ENCODE results near the gene ERICH3.
A peak's percentile ranks its signal among the peaks of the same experiment; 100 is the strongest.

The ERICH3 gene

DNA sequence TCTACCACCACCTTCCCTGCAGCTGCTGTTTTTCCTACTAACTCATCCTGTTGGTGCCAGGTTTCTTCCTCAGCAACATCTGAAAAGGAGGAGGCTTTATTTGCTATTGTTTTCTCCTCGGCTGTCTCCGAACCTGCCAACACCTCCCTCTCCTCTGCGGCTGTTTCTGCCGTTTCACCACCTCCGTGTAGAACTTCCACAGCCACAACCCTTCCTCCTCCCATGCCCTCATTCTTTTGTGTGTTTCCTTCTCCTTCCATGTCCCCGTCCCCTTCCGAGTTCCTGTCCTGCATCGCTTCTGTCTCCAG is 102.1 kb downstream of the ERICH3 start:
- no peak for DNase-seq
- Histone ChIP-seq H3K4me3 (ENCODE audit: low read length) (no peak overlapping the region), H3K23ac (ENCODE audit: low read length) (no peak overlapping the region), H3K36me3 (ENCODE audit: control insufficient read depth, insufficient read depth, low read length) (no peaks in the 10 kb centered on the region), H2BK120ac (ENCODE audit: low read depth, low read length) (no peak overlapping the region), H3K4ac (ENCODE audit: low read depth, low read length) (no peak overlapping the region), H3K18ac (ENCODE audit: low read length) (no peak overlapping the region), H3K27ac (ENCODE audit: low read depth, low read length) (no peak overlapping the region), H3K79me2 (ENCODE audit: control insufficient read depth, insufficient read depth, low read length) (no peaks in the 10 kb centered on the region), H4K8ac (ENCODE audit: low read depth, low read length) (no peak overlapping the region), H2AK5ac (ENCODE audit: low read length) (no peak overlapping the region), H4K5ac (ENCODE audit: low read length) (no peak overlapping the region), H3K9ac (ENCODE audit: low read length) (no peak overlapping the region), H3K27me3 (ENCODE audit: insufficient read depth, low read length, poor library complexity) (no peaks in the 10 kb centered on the region), H2BK15ac (replicated peaks; ENCODE audit: low read depth) (no peak overlapping the region), H3K56ac (ENCODE audit: low read length) (no peak overlapping the region), H3K4me2 (ENCODE audit: low read length) (no peak overlapping the region), H3K4me1 (ENCODE audit: control insufficient read depth, low read depth, low read length) (no peaks in the 10 kb centered on the region), H3K79me1 (ENCODE audit: low read length) (no peaks in the 10 kb centered on the region), H2BK5ac (ENCODE audit: low read length) (no peak overlapping the region)
- no CpG with 5 or more reads among the region's 8 CpGs for WGBS (ENCODE audit: extremely low coverage, insufficient coverage, low lambda C conversion rate)

DNA sequence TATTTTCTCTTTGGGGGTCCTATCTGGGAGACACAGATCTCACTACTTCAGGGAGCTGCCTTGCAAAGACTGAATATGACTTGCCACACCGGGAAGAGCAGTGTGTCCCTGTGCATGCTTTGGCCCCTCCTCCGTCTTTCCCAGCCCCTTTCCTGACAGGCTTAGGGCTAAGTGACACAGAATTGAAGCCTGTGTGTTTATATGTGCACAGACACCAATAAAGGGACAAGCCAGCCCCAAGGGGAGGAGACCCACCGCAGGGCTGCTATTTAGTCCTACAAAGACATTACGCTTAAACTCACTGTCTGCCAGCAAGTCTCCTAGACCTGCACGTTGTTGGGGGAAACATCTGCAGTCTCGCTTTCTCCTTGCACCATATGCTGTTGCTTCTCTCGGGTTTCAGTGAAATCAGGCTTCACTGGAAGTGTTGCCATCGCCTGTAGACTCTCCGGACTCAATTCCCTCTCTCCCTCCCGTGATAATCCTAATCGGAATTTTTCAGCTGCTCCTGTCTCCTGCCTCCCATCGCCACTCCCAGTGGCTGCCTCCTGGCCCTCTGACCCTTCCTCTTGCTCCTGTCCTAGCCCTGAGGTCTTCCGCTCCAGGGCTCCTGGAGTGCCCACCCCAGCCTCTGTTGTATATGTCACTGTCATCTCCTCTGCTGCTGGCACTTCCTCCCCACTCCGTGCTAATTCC is 102.6 kb downstream of the ERICH3 start:
- Histone ChIP-seq H4K5ac (ENCODE audit: low read length) (no peak overlapping the region), H3K4me3 (ENCODE audit: low read length) (no peak overlapping the region), H3K4ac (ENCODE audit: low read depth, low read length) (no peak overlapping the region), H3K27me3 (ENCODE audit: insufficient read depth, low read length, poor library complexity) (no peaks in the 10 kb centered on the region), H3K79me1 (ENCODE audit: low read length) (no peaks in the 10 kb centered on the region), H2BK5ac (ENCODE audit: low read length) (no peak overlapping the region), H4K8ac (ENCODE audit: low read depth, low read length) (no peak overlapping the region), H3K9ac (ENCODE audit: low read length) (no peak overlapping the region), H2BK120ac (ENCODE audit: low read depth, low read length) (no peak overlapping the region), H3K18ac (ENCODE audit: low read length) (no peak overlapping the region), H3K27ac (ENCODE audit: low read depth, low read length) (no peak overlapping the region), H3K56ac (ENCODE audit: low read length) (no peak overlapping the region), H3K23ac (ENCODE audit: low read length) (no peak overlapping the region), H3K4me2 (ENCODE audit: low read length) (no peak overlapping the region), H3K79me2 (ENCODE audit: control insufficient read depth, insufficient read depth, low read length) (no peaks in the 10 kb centered on the region), H3K36me3 (ENCODE audit: control insufficient read depth, insufficient read depth, low read length) (no peaks in the 10 kb centered on the region), H2AK5ac (ENCODE audit: low read length) (no peak overlapping the region), H2BK15ac (replicated peaks; ENCODE audit: low read depth) (no peak overlapping the region), H3K4me1 (ENCODE audit: control insufficient read depth, low read depth, low read length) (no peaks in the 10 kb centered on the region)
- peak; percentile 13 for DNase-seq
- no CpG with 5 or more reads among the region's 14 CpGs for WGBS (ENCODE audit: extremely low coverage, insufficient coverage, low lambda C conversion rate)

DNA sequence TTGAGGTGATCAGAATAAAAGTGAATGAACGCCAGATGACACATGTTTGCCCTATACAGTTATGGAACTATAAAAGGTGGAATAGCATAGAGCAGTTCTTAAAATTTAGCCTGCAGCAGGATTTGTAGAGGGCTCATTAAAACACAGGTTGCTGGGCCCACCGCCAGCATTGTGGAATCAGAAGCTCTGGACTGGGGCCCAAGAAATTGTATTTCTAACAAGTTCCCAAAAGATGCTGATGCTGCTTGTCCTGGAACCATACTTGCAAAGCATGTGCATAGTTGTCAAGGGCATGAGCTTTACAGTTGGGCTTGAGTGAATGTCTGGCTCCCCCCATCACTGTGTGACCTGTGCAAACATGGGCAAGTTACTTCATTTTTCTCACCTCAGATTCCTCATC is 123.7 kb downstream of the ERICH3 start:
- H2BK120ac ChIP-seq (ENCODE audit: low read depth, low read length), result no peak overlapping the region
- no peaks in the 10 kb centered on the region for H3K4me1 ChIP-seq (ENCODE audit: control insufficient read depth, low read depth, low read length)
- H4K8ac ChIP-seq (ENCODE audit: low read depth, low read length), result no peak overlapping the region
- H3K4ac ChIP-seq (ENCODE audit: low read depth, low read length), result no peak overlapping the region
- no peak for DNase-seq
- no peak overlapping the region for H3K4me3 ChIP-seq (ENCODE audit: low read length)
- H3K18ac ChIP-seq (ENCODE audit: low read length), result no peak overlapping the region
- H3K4me2 ChIP-seq (ENCODE audit: low read length), result no peak overlapping the region
- no peaks in the 10 kb centered on the region for H3K79me1 ChIP-seq (ENCODE audit: low read length)
- no peaks in the 10 kb centered on the region for H3K79me2 ChIP-seq (ENCODE audit: control insufficient read depth, insufficient read depth, low read length)
- no peak overlapping the region for H2BK5ac ChIP-seq (ENCODE audit: low read length)
- no peak overlapping the region for H2AK5ac ChIP-seq (ENCODE audit: low read length)
- no peaks in the 10 kb centered on the region for H3K36me3 ChIP-seq (ENCODE audit: control insufficient read depth, insufficient read depth, low read length)
- no peak overlapping the region for H4K5ac ChIP-seq (ENCODE audit: low read length)
- no CpG with 5 or more reads among the region's 2 CpGs for WGBS (ENCODE audit: extremely low coverage, insufficient coverage, low lambda C conversion rate)
- H3K56ac ChIP-seq (ENCODE audit: low read length), result no peak overlapping the region
- no peak overlapping the region for H3K23ac ChIP-seq (ENCODE audit: low read length)
- no peak overlapping the region for H3K9ac ChIP-seq (ENCODE audit: low read length)
- no peaks in the 10 kb centered on the region for H3K27me3 ChIP-seq (ENCODE audit: insufficient read depth, low read length, poor library complexity)
- no peak overlapping the region for H3K27ac ChIP-seq (ENCODE audit: low read depth, low read length)
- H2BK15ac ChIP-seq (replicated peaks; ENCODE audit: low read depth), result no peak overlapping the region

DNA sequence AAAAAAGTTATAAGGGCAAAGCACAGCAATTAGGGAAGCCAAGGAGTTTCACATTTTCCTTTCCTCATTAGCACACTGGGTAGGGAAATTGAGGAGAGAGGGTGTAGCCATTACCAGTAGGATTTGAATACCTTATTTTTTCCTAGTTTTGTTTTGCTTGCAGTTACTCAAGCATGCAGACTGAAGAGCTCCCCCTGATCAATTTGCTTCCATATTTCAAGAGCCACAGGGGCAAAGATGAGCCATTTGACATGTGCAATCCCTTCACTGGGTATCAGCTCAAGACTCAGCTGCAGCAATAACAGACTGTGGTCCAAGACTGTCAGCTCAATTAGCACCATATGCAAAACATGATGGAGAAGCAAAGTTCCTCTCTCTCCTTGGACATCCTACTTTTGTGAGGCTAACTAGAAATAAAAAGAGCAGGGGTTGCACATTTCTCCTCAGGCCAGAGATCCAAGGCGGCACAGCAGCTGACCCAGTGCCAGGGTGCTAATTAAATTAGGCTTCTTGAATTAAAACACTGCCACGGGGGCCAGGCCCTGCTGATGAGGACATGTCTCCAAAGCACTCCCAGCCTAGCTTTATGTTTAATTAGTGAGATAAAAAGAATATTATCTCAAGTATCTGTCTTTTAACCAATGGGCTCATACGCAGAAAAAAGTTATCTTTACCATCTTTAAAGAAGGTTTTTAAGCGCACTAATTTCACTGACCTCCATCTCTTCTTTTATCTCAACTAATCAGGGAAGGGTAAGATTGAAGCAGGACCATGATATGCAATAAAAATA is 124.4 kb downstream of the ERICH3 start:
- Histone ChIP-seq H3K27ac (ENCODE audit: low read depth, low read length) (no peak overlapping the region), H2BK5ac (ENCODE audit: low read length) (no peak overlapping the region)
- WGBS (ENCODE audit: extremely low coverage, insufficient coverage, low lambda C conversion rate), result no CpG with 5 or more reads among the region's 4 CpGs

DNA sequence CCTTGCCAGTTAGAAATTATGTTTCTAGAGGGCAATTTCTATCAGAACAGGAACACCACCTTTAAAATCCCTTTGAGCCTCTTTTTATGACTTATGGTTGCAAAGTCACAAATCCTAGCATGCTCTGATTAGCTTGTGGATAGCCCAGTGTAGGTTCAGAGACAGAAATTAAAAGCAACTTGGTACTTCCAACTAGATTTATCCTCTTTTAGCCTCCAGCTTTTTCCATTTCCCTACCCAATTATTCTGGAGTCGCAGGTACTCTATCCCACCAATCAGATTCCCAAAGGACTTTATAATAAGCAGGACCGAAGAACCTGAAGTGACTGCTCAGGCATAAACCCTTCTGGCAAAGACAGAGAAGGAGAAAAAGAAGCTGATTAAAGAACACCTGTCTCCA is 127.8 kb downstream of the ERICH3 start:
- H3K4me1 ChIP-seq (ENCODE audit: control insufficient read depth, low read depth, low read length), result no peaks in the 10 kb centered on the region
- no peak overlapping the region for H2AK5ac ChIP-seq (ENCODE audit: low read length)
- WGBS (ENCODE audit: extremely low coverage, insufficient coverage, low lambda C conversion rate), result no CpG with 5 or more reads among the region's 2 CpGs
- H2BK5ac ChIP-seq (ENCODE audit: low read length), result no peak overlapping the region
- H3K4ac ChIP-seq (ENCODE audit: low read depth, low read length), result no peak overlapping the region
- H3K79me2 ChIP-seq (ENCODE audit: control insufficient read depth, insufficient read depth, low read length), result no peaks in the 10 kb centered on the region
- H4K5ac ChIP-seq (ENCODE audit: low read length), result no peak overlapping the region
- H2BK15ac ChIP-seq (replicated peaks; ENCODE audit: low read depth), result no peak overlapping the region
- H3K23ac ChIP-seq (ENCODE audit: low read length), result no peak overlapping the region
- no peak overlapping the region for H4K8ac ChIP-seq (ENCODE audit: low read depth, low read length)
- no peaks in the 10 kb centered on the region for H3K79me1 ChIP-seq (ENCODE audit: low read length)
- H3K4me2 ChIP-seq (ENCODE audit: low read length), result no peak overlapping the region
- no peak overlapping the region for H3K9ac ChIP-seq (ENCODE audit: low read length)
- no peaks in the 10 kb centered on the region for H3K27me3 ChIP-seq (ENCODE audit: insufficient read depth, low read length, poor library complexity)
- no peaks in the 10 kb centered on the region for H3K36me3 ChIP-seq (ENCODE audit: control insufficient read depth, insufficient read depth, low read length)
- no peak overlapping the region for H3K56ac ChIP-seq (ENCODE audit: low read length)
- no peak overlapping the region for H3K4me3 ChIP-seq (ENCODE audit: low read length)
- no peak overlapping the region for H3K18ac ChIP-seq (ENCODE audit: low read length)
- no peak overlapping the region for H3K27ac ChIP-seq (ENCODE audit: low read depth, low read length)
- DNase-seq, result no peak
- H2BK120ac ChIP-seq (ENCODE audit: low read depth, low read length), result no peak overlapping the region

More for the DNA sequence above, 124.4 kb downstream of the ERICH3 start:
- H3K36me3 ChIP-seq (ENCODE audit: control insufficient read depth, insufficient read depth, low read length), result no peaks in the 10 kb centered on the region
- no peak overlapping the region for H4K5ac ChIP-seq (ENCODE audit: low read length)
- no peak overlapping the region for H3K4ac ChIP-seq (ENCODE audit: low read depth, low read length)
- H3K4me3 ChIP-seq (ENCODE audit: low read length), result no peak overlapping the region
- H3K27me3 ChIP-seq (ENCODE audit: insufficient read depth, low read length, poor library complexity), result no peaks in the 10 kb centered on the region
- no peak overlapping the region for H3K9ac ChIP-seq (ENCODE audit: low read length)
- no peak overlapping the region for H2AK5ac ChIP-seq (ENCODE audit: low read length)
- no peaks in the 10 kb centered on the region for H3K4me1 ChIP-seq (ENCODE audit: control insufficient read depth, low read depth, low read length)
- H3K56ac ChIP-seq (ENCODE audit: low read length), result no peak overlapping the region
- no peak overlapping the region for H3K18ac ChIP-seq (ENCODE audit: low read length)
- no peak for DNase-seq
- no peak overlapping the region for H2BK15ac ChIP-seq (replicated peaks; ENCODE audit: low read depth)
- H3K79me2 ChIP-seq (ENCODE audit: control insufficient read depth, insufficient read depth, low read length), result no peaks in the 10 kb centered on the region
- no peaks in the 10 kb centered on the region for H3K79me1 ChIP-seq (ENCODE audit: low read length)
- no peak overlapping the region for H3K23ac ChIP-seq (ENCODE audit: low read length)
- no peak overlapping the region for H4K8ac ChIP-seq (ENCODE audit: low read depth, low read length)
- no peak overlapping the region for H3K4me2 ChIP-seq (ENCODE audit: low read length)
- no peak overlapping the region for H2BK120ac ChIP-seq (ENCODE audit: low read depth, low read length)

Measured in mesendoderm (in vitro differentiated cells).